K562 (cell line): ENCODE measurements around the gene SPINT3. TPM values are rescaled to one million over a fixed set of nuclear protein-coding genes. Genes with fewer than 3 reads are reported as not detected.

Experiments
- ATAC-seq: fragments of 200-7000 bp; cut with Tn5 transposase; 3 replicates; pipeline ENCODE4 v1.9.1; 2020; ENCODE audit warnings: moderate library complexity
- BruUV-seq: library from RNA; stranded (reverse); fragments of 400-500 nt; replicated peaks from 2 replicates; lab custom pipeline; 2021; lab: Mats Ljungman, UMichigan
- CTCF ChIA-PET: fragments of 300-600 bp; formaldehyde crosslinking; extraction: SDS; loops from one replicate; lab custom pipeline; 2021; ENCODE audit warnings: low intra/inter-chr PET ratio; lab: Yijun Ruan, JAX
- POLR2A ChIA-PET: fragments of 300-600, 350-650 bp; sonication (Branson Sonifier 250); formaldehyde crosslinking; extraction: SDS; loops from one replicate; lab custom pipeline; 2021; ENCODE audit warnings: antibody characterized with exemption, inconsistent platforms; lab: Yijun Ruan, JAX
- DNase-seq, 4 experiments: peaks; one replicate each; pipeline versions ENCODE4 v3.0.0 to v3.0.0-alpha.2; 2011 to 2018; ENCODE audit warnings: low spot score in 3 of 4, mixed read lengths in 3 of 4; ENCODE audit errors: extremely low read depth in 1 of 4
- FAIRE-seq: peaks from 2 replicates; lab custom pipeline; 2011; peaks lifted over from hg19 to GRCh38; lab: Jason Lieb, UNC
- H2AFZ ChIP-seq: 2 replicates; pipeline ENCODE4 v1.6.0; 2011; ENCODE audit warnings: low read depth, low read length, control low read depth, inconsistent platforms
- H3K27ac ChIP-seq: fragments of 200-600 bp; 3 replicates; pipeline ENCODE4 v1.8.0; 2011; ENCODE audit warnings: low read depth, mild to moderate bottlenecking, control low read depth, inconsistent platforms, low read length, moderate library complexity, mixed read lengths; ENCODE audit errors: extremely low read depth
- H3K27me3 ChIP-seq, 2 experiments: fragments of 300-600 bp in 1 of 2; 2 replicates in 1 of 2; 3 replicates in 1 of 2; pipeline versions ENCODE4 v1.6.0 to v1.8.0; 2011; ENCODE audit warnings: inconsistent platforms in 2 of 2, low read length in 2 of 2, mild to moderate bottlenecking in 1 of 2, mixed read lengths in 1 of 2, moderate library complexity in 1 of 2; ENCODE audit not compliant: control insufficient read depth in 2 of 2, insufficient read depth in 2 of 2
- H3K36me3 ChIP-seq: fragments of 300-600 bp; 3 replicates; pipeline ENCODE4 v1.8.0; 2011; ENCODE audit warnings: mild to moderate bottlenecking, low read length, inconsistent platforms; ENCODE audit not compliant: control insufficient read depth, insufficient read depth
- H3K4me1 ChIP-seq, 2 experiments: fragments of 200-600 bp in 1 of 2; replicated peaks in 1 of 2; 2 replicates in 1 of 2; 3 replicates in 1 of 2; pipeline versions ENCODE4 v1.5.1 to v1.8.0; 2011; ENCODE audit warnings: inconsistent platforms in 2 of 2, low read length in 2 of 2, mild to moderate bottlenecking in 1 of 2, mixed read lengths in 1 of 2, moderate library complexity in 1 of 2; ENCODE audit not compliant: control insufficient read depth in 2 of 2, insufficient read depth in 2 of 2
- H3K4me2 ChIP-seq: 2 replicates; pipeline ENCODE4 v1.6.1; 2011; ENCODE audit warnings: low read length, control low read depth, inconsistent platforms, mixed read lengths; ENCODE audit not compliant: insufficient read depth
- H3K4me3 ChIP-seq: fragments of 200-600 bp; sonication (generic), shearing (Covaris generic); 2 replicates; pipeline ENCODE4 v1.5.1; 2016; ENCODE audit warnings: control low read depth, inconsistent platforms
- H3K79me2 ChIP-seq: fragments of 200-600 bp; 3 replicates; pipeline ENCODE4 v1.8.0; 2011; ENCODE audit warnings: low read length, inconsistent platforms; ENCODE audit not compliant: control insufficient read depth, insufficient read depth
- H3K9ac ChIP-seq, 2 experiments: 2 replicates each; pipeline versions ENCODE4 v1.6.0 to v1.6.1; 2011; ENCODE audit warnings: low read depth in 2 of 2, low read length in 2 of 2, control low read depth in 1 of 2, inconsistent platforms in 1 of 2, mild to moderate bottlenecking in 1 of 2, mixed read lengths in 1 of 2; ENCODE audit not compliant: insufficient read depth in 1 of 2
- H3K9me1 ChIP-seq: one replicate; pipeline ENCODE4 v1.6.0; 2011; ENCODE audit warnings: inconsistent platforms, mild to moderate bottlenecking, low read length, moderate library complexity; ENCODE audit not compliant: control insufficient read depth, insufficient read depth
- H3K9me3 ChIP-seq: replicated peaks from 2 replicates; pipeline ENCODE4 v1.5.1; 2011; ENCODE audit warnings: low read depth, low read length, inconsistent platforms; ENCODE audit not compliant: control insufficient read depth, insufficient read depth
- H4K20me1 ChIP-seq: replicated peaks from 2 replicates; pipeline ENCODE4 v1.6.1; 2011; ENCODE audit warnings: low read length, inconsistent platforms, mixed read lengths; ENCODE audit not compliant: control insufficient read depth, insufficient read depth
- FOXK1 ChIP-seq: sonication (generic); formaldehyde crosslinking; IDR thresholded peaks from 2 replicates; pipeline ENCODE4 v1.8.0; 2022; ENCODE audit warnings: missing genetic modification reagents, mild to moderate bottlenecking, borderline replicate concordance
- MTA3 ChIP-seq: fragments of 450-650 bp; formaldehyde crosslinking; IDR thresholded peaks from 2 replicates; pipeline ENCODE4 v1.6.1; 2017; ENCODE audit warnings: mild to moderate bottlenecking, borderline replicate concordance
- RHOXF2B ChIP-seq: fragments of 250-450 bp; sonication (Bioruptor Pico); conservative IDR thresholded peaks from 2 replicates; pipeline ENCODE4 v1.5.1; 2021
- SMAD1 ChIP-seq: fragments of 150-350 bp; IDR thresholded peaks from 2 replicates; pipeline ENCODE4 v1.6.1; 2014; ENCODE audit warnings: low read length, low read depth; ENCODE audit not compliant: partially characterized antibody
- TFAM ChIP-seq: fragments of 250-450 bp; sonication (Bioruptor Pico); conservative IDR thresholded peaks from 2 replicates; pipeline ENCODE4 v1.5.0; 2021; ENCODE audit warnings: mild to moderate bottlenecking, moderate library complexity
- TGIF2 ChIP-seq: sonication (generic); formaldehyde crosslinking; IDR thresholded peaks from 2 replicates; pipeline ENCODE4 v1.8.1; 2022; ENCODE audit warnings: mild to moderate bottlenecking, missing genetic modification reagents, moderate library complexity
- U2AF1 ChIP-seq: fragments of 200-400 bp; formaldehyde crosslinking; optimal IDR thresholded peaks from 2 replicates; pipeline ENCODE3; 2017; ENCODE audit warnings: mild to moderate bottlenecking, low read depth, low read length, moderate library complexity
- ZC3H8 ChIP-seq: fragments of 450-650 bp; IDR thresholded peaks from 2 replicates; pipeline ENCODE4 v1.6.1; 2017
- ZFP91 ChIP-seq: sonication (generic); formaldehyde crosslinking; IDR thresholded peaks from 2 replicates; pipeline ENCODE4 v1.8.0; 2022; ENCODE audit warnings: mild to moderate bottlenecking, missing genetic modification reagents
- ZNF668 ChIP-seq: fragments of 250-450 bp; sonication (Bioruptor Pico); IDR thresholded peaks from 2 replicates; pipeline ENCODE4 v1.8.0; 2022; ENCODE audit warnings: mild to moderate bottlenecking, inconsistent platforms
- whole genome bisulfite sequencing: fragments of 100-300 bp; shearing (Covaris generic); methylation state at CpG from one replicate; pipeline ENCODE4 v1.1.6; 2016; ENCODE audit warnings: low coverage, mixed read lengths; ENCODE audit not compliant: insufficient coverage; ENCODE audit errors: missing lambda C conversion rate; 5-methylcytosine and 5-hydroxymethylcytosine counted together
- in situ Hi-C: fragments of 300-500 bp; cut with MboI; formaldehyde crosslinking; loops from 4 replicates; pipeline ENCODE4 v1.15.0; 2018; ENCODE audit warnings: inconsistent platforms, mixed read lengths
- intact Hi-C: fragments of 100-400 bp; cut with micrococcal nuclease; formaldehyde crosslinking; loops from 2 replicates; pipeline ENCODE4 v1.14.2; 2022
- polyA plus RNA-seq, 8 experiments: library from polyadenylated mRNA; depleted of rRNA in 4 of 8; stranded (reverse) in 5 of 8; unstranded in 3 of 8; fragments of >200 nt; fragmentation: Nextera tagmentation in 2 of 8; fragmentation: Illumina TruSeq in 1 of 8; extraction: Ambion mirVana in 2 of 8; extraction: Trizol in 1 of 8; gene quantifications; 2 replicates each; pipeline versions ENCODE4 v1.2.1 to v1.2.3, GENCODE V29; 2011 to 2014; ENCODE audit warnings: inconsistent platforms in 1 of 8, missing spikeins in 1 of 8
- total RNA-seq, 7 experiments: library from RNA; depleted of rRNA in 6 of 7; stranded (reverse); fragments of >200 nt in 6 of 7; fragmentation: Illumina TruSeq in 2 of 7; extraction: Trizol in 2 of 7; gene quantifications; 2 replicates each; pipeline versions ENCODE4 v1.2.1 to v1.2.3, GENCODE V29; 2011 to 2021; ENCODE audit warnings: low replicate concordance in 1 of 7

The SPINT3 gene
- total and polyA plus RNA-seq, 9 of the 15 experiments (the other 6 are each of a cell fraction or from before 2014, with no cell fraction given) = not detected

DNA sequence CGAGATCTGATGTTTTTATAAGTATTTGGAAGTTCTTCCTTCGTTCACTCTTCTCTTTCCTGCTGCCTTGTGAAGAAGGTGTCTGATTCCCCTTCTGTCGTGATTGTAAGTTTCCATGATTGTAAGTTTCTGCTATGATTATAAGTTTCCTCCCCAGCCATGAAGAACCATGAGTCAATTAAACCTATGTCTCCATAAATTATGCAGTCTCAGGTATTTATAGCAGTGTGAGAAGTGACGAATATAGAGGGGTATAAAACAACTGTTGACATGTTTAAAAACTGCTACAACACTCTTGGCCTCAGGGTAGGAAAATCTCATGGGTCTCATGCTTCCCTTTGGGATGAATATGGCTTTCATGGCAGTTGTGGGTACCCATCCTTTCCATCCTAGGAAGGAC is 51.7 kb downstream of the SPINT3 start:
- H3K36me3 ChIP-seq = no peaks in the 10 kb centered on the region
- H3K4me1 ChIP-seq = no peaks in the 10 kb centered on the region
- no peak overlapping the region for H3K4me3 ChIP-seq
- peaks cover 4 to 8% of the 10 kb centered on the region in 2 experiments; a peak in 4 of 5 replicates for H3K27me3 ChIP-seq
- no TSS peak for BruUV-seq
- in situ Hi-C loops (no loop called here), intact Hi-C loops (no loop called here)
- no peak for DNase-seq
- H3K9me3 ChIP-seq = no peaks in the 10 kb centered on the region
- H3K4me2 ChIP-seq = no peak overlapping the region
- no peak overlapping the region for H2AFZ ChIP-seq
- TF ChIP-seq ZC3H8 = no peak
- no peak for TF ChIP-seq FOXK1 (CRISPR knock-in tag)
- TF ChIP-seq RHOXF2B (CRISPR knock-in tag) = no peak
- no peak for TF ChIP-seq TGIF2
- no peak for TF ChIP-seq ZNF668
- TF ChIP-seq U2AF1 = no peak
- TF ChIP-seq MTA3 = no peak
- TF ChIP-seq SMAD1 = no peak
- TF ChIP-seq TFAM (CRISPR knock-in tag) = no peak
- TF ChIP-seq ZFP91 (CRISPR knock-in tag) = no peak
- ATAC-seq = no peak
- ChIA-PET CTCF (no interaction called here), POLR2A (no interaction called here)
- no peak overlapping the region for H3K27ac ChIP-seq
- FAIRE-seq = no peak
- H3K9me1 ChIP-seq = peaks cover 2% of the 10 kb centered on the region
- 0% methylated on average over 4 of the region's 4 CpGs for WGBS
- H4K20me1 ChIP-seq = no peaks in the 10 kb centered on the region
- H3K79me2 ChIP-seq = no peaks in the 10 kb centered on the region
- H3K9ac ChIP-seq = no peak overlapping the region
